Activated T-helper 1 cell treated with anti-CD3 and anti-CD28 coated beads, Interleukin-2, amount 50 U/mL, for 16 hours (primary cell): Measurements from ENCODE around the gene TBC1D3L.
"Not testable (repeated sequence)": the region's sequence is repeated elsewhere in the genome, so short reads cannot be mapped to it uniquely, and the experiment has no call there.

ENCODE experiments used
- DNase-seq, 2 donors: peaks; one replicate each; pipeline ENCODE4 v3.0.0-alpha.2; 2020; ENCODE audit warnings: low read depth in 1 of 2, low spot score in 1 of 2

Gene TBC1D3L

DNA sequence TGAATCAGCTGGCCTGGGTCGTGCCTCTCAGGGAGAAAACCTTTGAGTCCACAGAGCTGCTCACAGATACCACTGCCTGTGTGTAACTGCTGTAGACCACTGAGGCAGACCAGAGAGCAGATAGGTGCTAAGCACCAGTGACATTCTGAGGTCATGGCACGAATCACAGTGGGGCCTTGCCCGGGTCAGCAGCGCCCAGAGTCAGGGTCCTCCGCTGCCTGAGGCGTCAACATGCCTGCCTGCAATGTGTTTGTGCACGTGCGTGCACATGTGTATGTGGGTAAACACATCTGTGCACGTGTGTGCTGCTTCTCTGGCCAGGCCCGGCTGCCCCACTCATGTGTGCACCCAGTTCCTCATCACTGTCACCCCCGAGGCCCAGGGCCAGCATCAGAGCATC, at the start of gene TBC1D3L:
TBC1D3L (minus strand) TSS at position 101 of the 400 bp plus-strand sequence. CDS start 1,540 bp downstream, outside the sequence.
- DNase-seq: not testable (repeated sequence)

DNA sequence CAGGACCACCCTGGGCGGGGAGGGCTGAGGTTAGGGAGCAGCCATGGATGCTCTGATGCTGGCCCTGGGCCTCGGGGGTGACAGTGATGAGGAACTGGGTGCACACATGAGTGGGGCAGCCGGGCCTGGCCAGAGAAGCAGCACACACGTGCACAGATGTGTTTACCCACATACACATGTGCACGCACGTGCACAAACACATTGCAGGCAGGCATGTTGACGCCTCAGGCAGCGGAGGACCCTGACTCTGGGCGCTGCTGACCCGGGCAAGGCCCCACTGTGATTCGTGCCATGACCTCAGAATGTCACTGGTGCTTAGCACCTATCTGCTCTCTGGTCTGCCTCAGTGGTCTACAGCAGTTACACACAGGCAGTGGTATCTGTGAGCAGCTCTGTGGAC, 14.8 kb upstream of the TBC1D3L start, which contains the start of gene TBC1D3D:
TBC1D3D (plus strand) TSS at position 301 of the 400 bp plus-strand sequence. CDS start 1,585 bp downstream, outside the sequence.
- not testable (repeated sequence) for DNase-seq
